Activated CD4-positive, alpha-beta T cell treated with anti-CD3 and anti-CD28 coated beads, Interleukin-10, Interleukin-2, amounts not matched to agents 100 ng/mL and 50 ng/mL, durations not matched to agents 16 hours and 8 hours (primary cell): Measurements from ENCODE around the gene EFHC1.
"Not testable (repeated sequence)": the region's sequence is repeated elsewhere in the genome, so short reads cannot be mapped to it uniquely, and the experiment has no call there.

Source experiments
- DNase-seq: peaks from one replicate; pipeline ENCODE4 v3.0.0-alpha.2; 2020

Gene EFHC1

DNA sequence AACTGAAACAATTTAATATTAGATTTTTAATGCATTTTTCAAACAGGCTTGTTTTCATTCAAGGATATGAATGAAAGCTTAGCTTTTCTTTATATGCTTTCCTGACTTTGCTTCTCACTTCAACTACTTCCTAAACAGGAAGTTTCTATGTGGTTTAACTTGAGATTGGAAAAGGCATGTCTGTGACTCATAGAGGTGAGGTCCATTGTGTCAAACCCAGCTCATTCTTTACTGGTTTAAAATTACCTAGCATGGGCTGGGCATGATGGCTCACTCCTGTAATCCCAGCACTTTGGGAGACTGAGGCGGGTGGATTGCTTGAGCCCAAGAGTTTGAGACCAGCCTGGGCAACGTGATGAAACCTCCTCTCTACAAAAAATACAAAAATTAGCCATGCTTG, 34.4 kb downstream of the EFHC1 start:
- DNase-seq = no peak

DNA sequence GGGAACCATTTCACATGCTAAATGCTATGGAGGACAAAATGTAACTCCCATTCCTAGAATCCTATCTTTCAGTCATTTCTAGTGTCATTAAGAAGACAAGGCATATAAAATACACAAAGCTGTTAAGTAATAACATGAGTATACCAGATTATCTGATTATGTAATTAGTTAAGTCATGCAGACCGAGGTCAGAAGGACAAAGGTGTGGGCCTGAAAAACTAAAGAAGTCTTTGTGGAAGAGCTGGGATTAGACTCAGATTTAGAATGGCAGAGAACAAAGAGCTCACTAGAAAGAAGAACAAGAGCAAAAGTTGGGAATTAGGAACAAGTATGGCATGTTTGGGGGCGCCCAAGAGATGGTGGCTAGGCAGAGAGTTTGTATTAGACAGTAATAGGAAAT, 37.0 kb downstream of the EFHC1 start:
- DNase-seq = no peak

DNA sequence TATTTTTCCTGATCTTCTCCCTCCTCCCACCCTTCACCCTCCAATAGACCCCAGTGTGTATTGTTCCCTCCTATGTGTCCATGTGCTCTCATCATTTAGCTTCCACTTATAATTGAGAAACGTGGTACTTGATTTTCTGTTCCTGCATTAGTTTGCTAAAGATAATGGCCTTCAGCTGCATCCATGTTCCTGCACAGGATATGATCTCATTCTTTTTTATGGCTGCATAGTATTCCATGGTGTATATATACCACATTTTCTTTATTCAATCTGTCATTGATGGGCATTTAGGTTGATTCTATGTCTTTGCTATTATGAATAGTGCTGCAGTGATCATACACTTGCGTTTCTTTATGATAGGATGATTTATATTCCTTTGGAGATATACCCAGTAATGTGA, 41.1 kb downstream of the EFHC1 start:
- not testable (repeated sequence) for DNase-seq

DNA sequence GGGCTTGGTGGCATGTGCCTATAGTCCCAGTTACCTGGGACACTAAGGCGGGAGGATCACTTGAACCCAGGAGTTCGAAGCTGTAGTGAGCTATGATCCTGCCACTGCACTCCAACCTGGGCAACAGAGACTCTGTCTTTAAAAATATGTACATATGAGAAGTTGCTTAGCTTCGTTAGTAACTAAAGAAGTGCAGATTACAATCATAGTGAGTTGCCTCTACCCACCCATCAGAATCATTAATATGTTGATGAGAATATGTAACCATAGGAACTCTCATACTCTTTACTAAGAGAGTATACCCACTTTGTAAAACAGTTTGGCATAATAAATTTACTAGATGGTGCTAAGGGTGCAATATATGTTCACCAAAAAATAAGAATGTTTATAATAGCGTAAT, 54.0 kb downstream of the EFHC1 start:
- DNase-seq = no peak

DNA sequence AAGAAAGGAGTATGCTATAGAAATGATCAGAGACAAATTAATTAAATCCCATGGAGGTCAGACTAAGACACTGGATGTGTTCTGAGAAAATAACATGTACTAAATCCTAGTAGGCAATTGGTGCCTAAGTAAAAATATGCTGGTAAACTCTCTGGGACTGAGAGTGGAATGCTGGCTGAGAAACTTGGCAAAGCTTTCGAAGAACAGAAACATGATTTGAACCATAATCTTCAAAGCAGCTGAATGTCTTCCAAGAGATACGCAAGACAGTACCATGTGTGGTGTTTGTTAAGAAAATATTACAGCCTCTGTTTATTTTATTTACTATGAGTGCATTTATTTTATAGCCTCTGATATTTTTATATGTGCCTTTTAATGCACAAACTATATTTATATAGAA, 55.2 kb downstream of the EFHC1 start:
- no peak for DNase-seq

DNA sequence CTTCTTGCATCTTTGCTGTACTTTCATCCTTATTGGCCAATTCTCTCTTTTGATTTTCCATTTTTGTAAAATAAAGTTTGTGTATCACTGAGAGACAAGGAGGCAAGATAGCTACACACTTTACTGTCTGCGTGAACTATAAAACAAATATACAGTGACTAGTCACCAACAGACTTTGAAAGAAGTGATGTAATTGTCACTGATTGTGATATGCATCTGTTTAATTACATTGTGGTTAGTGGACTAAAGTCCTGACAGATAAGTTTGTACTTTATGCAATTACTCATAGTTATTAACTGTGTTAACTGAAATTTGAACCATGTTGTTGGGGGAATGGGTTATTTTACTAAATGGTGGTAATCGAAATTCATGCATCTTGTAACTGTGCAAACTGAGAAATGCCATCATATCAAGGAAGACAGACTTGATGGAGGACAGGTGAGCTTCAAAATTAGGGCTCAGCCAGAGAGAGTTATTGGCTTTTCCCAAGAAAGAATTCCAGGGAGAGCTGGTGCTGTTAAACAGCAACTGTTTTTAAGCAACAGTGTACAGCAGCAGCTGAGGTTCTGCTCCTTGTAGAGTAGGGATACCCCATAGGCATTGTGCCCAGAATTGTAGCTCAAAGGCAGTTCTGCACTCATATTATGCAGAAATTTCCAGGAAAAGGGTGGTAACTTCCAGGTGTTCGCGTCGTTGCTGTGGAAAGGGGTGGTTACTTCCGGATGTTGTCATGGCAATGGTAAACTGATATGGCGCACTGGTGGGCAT, 62.9 kb downstream of the EFHC1 start:
- no peak for DNase-seq

DNA sequence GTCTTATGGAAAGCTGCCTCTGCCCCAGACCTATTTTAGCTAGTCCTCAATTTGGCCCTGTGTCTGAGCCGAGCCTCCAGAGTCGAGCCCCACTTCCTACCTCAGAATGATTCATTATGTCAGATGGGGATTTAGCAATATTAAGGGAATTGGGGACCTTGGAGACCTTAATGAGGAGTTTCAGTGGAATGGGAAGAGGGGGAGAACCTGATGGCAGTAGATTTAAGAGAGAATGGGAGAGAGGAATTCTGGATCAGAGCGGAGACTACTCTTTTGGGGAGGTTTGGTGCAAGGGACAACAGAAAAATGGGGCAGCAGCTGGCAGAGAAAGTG, 63.5 kb downstream of the EFHC1 start:
- DNase-seq = no peak

DNA sequence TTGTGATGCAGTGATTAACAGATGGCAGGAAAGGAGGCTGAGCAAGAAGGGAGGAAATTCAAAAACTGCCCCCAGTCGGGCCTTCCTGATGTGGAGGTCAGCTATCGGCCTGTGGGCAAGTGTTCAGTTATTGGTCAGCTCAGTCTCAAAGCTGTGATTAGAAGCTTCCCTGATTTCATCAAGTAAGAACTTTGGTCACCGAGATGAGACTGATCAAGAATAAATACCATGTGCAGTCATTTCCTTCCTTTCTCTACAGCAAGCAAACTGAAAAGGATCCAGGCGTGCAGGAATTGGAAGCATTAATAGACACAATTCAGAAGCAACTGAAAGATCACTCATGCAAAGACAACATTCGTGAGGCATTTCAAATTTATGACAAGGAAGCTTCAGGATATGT, 69.7 kb downstream of the EFHC1 start:
- no peak for DNase-seq

DNA sequence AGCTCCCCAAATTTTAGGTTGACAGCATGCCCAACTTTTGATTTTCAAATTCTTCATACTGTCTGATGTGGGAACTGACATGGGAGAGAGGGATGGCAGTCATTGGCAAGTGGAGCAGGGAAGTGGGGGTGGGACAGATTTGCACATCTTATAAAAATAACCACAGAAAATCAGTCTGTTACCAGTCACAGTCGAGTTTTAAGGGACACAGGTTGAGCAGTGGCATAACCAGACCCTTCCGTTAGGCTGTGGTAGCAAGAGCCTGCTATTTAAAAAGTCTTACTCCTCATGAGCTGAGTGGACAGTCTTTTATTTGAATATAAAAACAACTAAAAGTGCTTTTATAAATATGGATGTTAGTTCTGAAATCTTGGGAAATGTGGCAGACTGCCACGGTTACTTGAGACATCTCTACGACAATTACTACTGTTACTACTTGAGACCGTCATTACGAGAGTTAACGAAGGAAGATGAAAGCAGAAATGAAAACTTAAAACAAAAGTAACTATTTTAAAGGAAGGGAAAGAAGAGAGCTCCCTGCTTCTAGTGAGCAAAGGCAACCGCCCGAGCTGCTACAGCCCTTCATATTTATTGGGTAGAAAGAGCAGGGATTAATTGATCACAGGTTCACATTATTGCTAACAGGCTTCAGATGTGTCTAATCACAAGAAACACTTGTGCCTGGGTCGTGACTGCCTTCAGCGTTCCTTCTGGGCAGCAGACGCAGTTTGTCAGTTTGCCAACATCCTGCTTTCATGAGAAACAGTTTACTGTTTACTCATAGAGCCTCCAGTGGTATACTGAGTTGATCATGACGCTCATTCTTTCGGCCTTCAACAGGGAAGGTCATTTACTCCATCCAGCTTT, 71.3 kb downstream of the EFHC1 start:
- no peak for DNase-seq

DNA sequence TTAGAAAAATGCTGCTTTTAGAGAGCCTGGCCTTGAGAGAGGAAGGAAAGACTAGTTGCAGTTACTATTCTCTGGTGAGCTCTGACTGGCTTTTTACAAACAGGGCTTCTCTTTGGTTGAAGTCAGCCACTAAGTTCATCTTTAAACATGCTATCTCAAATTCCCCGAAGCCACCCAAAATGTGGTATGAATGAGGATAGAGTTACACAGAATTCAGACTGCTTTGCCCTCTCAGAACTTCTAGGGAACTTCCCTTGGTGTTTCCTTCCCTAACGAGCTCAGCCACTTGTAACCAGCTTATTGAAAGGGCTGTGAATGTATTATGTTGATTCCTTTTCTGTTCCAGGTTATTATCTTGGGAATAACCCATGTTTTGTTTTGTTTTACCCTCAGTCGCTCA, 73.5 kb downstream of the EFHC1 start:
- DNase-seq = peak; percentile 47

DNA sequence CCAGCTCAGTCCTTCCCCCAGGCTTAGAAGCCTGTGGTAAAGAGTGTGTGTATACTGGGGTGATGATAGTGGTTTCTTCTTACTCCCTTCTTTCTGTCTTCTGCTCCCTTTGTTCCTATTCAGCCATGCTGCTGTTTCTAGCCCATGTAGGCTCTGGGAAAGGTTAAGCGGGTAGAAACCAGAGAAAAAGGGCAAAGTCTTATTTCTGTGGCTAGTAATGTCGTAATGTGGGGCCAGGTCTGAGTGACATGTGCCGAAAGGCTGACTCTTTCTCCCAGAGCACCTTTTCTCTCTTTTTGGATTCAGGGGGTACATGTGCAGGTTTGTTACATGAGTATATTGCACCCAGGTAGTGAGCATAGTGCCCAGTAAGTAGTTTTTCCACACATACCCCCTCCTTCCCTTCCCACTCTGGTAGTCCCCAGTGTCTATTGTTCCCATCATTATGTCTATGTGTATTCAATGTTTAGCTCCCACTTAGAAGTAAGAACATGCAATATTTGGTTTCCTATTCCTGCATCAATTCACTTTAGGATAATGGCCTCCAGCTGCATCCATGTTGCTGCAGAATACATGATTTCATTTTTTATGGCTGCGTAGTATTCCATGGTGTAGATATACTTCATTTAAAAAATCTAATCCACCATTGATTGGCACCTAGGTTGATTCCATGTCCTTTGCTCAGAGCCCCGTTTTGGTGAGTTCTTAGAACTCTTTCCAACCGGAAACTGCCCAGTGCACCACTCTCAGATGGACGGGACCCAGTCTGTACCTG, 74.3 kb downstream of the EFHC1 start:
- no peak for DNase-seq

DNA sequence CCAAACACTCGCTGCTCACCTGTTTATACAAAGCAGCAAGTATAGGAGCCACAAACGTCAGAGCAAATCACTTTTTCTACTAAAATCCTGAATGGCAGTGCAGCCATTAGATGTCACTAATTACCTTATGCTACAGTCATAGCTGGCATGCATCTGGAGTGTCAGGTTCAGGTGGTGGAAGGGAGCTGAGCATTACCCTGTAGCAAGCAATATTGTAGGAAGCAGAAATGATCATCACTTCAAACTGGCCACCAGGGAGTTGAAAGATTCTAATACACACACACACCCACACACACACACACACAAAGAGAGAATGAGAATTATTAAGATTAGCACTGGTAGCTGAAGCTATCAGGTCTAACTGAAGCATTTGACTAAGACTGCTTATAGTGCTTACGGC, 75.8 kb downstream of the EFHC1 start:
- DNase-seq = no peak

DNA sequence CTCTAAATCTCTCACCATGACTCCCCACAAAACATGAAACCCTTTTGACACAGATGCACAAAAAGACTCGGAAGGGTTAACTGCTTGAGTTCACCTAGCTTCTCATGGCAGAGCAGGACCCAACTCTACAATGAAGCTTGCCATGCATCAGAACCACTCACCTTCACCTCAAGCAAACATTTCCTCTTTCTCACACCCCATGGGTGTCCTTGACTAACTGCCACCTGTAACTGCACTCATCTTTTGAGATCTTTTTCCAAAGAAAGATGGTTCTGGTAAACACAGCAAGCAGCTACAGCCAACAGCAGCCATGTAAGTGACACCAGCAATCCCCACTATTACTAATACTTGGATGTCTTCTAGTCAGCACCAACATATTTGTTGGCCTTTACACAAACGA, 76.5 kb downstream of the EFHC1 start:
- DNase-seq = peak; percentile 13

DNA sequence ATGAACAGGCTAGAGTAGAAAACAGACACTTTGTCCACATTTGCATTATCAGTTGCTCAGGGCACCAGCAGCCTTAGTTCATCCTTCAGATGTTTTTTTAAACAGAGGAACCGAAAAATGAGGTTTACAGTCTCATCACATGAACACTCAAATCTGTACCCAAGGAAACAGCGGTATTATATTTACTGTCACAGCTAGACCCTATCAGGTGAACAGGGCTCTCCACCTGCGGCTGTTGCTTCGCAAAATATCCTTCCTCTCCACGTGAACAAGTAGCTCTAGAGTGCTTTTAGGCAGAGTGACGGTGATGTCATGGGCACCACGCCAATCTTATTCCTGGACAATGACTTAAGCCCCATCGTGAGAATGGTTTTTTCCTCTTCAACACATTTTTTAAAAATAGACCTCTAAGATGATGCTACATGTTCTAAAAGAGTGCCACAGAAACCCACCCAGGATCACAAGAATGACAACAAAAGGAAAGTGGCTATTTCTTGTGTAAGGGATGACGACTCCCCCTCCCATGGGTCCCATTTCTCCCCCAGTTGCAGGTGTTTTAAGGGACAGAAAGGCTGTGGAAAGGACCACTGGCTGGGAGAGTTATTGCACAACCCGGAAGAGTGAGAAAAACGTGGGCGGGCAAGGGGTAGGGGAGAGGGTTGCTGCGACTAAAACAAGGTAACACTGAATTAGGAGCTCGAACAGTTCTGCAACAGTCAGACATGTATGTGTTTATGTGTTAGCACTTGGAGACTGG, 77.7 kb downstream of the EFHC1 start:
- DNase-seq = no peak

DNA sequence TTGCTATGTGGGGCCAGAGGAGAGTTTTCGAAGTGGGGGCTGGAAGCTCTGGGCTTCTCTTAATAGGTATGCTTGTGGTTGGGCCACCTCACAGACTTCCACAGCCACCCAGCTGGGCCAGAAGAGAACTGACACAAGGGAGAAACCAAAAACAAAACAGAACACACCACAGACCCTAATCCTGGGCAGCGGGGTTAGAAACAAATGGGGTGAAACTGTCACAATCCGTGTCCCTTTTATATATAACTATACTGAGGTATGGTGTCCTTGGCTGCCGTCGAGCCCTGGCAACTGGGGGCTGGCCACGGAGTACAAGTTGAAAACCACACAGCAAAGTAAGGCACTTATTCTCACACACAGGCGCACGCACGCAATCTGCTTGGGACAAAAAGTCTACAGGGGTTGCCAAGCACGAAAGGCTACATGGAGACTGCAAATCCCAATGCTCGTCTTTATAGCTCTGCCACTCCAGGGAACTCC, 78.4 kb downstream of the EFHC1 start:
- no peak for DNase-seq

DNA sequence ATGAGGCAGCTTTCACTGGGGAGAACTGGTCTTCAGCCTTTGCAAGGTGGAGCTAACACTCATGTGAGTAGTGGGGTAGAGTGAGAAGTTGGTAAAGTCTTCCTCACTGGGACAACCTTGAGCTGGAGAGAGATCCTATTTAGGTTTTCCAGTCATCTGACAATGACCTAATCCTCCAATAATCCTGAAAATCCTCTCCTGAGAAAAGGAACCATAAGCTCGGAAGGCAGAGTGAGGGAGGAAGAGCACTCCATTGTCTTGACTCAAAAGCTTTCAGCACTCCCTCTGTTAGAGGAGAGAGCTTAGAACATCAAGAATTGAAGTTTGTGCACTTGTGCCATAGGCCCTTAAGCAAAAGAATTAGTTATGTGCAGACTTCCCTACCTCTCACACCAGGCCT, 78.9 kb downstream of the EFHC1 start:
- DNase-seq = no peak

DNA sequence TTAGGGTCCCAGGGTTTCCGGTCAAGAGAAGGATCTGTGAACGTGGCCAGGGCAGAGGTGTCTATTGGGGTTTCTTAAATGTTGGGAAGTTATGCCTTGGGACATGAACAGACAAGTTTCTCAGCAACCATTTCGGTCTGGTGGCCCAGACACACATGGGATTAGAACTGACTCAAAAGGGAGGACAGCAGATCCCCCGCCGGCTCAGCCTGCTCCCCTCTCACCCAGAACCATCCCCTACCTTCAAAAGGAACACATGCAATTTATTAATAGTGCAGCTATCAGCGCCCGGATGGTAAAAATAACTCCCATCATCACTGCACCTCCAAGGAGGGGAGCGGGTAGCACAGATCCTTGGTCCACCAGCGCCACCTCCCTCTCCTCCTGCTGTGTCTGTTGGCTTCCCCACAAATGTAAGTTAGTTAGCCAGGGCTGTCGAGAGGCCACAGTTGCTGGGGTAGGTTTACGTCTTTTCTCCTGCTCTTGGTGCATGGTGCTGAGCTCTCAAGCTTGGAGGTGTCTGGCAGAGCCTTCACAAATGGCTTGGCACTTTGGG, 79.6 kb downstream of the EFHC1 start:
- no peak for DNase-seq

DNA sequence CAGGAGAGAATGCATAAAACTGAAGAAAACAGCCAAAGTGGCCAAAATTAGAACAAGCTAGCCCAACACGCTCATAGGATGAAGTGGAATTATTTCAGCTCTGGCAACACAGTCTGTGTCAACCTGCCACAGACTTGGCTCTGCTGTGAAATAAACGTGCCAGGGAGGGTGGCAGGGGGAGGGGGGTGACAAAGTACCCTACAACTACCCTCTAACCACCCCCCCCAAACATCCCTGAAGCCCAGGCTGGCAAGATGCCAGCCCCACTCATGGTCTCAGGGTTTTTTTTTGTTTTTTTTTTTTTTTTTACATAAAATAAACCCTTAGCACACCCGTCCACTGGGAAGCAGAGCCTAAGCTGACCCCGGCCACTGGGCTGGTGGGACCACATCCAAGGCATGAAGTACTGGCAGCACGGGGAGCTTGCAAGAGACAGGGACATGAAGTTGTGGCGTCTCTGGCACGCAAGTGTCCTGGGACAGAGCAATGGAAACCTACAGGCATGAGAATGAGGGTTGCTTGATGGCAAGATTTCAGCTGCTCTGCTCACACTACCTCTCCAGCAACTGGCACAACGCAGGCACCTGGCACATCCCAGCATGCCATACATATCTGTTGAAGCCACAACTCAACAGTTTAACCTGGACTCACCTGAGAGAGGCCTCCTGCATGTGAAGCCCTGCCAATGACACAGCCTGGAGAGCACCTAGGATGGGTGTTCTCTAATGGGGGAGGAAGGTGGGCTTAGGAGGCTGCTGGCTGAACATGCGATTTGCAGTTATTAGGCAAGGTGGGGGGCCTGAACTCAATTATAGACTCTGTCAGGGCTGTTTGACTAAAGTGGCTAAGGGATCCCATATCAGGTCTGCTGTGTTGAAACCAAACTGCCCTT, 80.3 kb downstream of the EFHC1 start:
- no peak for DNase-seq

DNA sequence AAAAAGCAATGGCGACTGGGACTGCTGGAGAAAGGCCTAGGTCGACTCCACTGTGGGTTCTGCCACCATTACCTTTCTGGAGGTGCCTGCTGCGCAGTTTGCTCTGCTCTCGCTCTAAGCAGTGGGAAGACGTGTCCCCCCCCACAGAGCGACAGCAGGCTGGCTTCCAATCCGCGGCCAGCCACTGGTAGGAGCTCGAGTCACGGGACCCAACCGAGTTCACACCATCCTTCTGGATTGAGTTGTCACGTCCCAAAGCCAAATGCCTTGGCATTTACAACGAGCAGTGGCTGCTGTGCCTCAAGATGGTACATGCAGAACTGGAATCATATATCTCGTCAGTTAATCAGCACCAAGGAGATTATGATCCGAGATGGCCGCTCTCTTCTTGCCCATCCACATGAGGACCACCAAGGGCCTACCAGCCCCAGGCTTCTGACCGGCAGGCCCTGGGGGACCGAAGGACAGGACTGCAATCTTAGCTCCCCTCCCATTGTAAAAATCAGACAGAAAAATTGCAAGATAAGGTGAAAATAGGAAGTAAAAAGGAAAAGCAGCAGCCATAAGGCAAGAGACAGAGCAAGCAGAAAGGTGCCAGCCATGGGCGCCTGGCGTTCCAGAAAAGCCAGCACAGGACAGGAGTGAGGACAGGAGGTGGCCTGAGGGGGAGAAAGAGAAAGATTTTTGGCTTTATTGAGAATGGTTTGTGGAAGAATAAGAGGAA, 82.3 kb downstream of the EFHC1 start:
- no peak for DNase-seq

DNA sequence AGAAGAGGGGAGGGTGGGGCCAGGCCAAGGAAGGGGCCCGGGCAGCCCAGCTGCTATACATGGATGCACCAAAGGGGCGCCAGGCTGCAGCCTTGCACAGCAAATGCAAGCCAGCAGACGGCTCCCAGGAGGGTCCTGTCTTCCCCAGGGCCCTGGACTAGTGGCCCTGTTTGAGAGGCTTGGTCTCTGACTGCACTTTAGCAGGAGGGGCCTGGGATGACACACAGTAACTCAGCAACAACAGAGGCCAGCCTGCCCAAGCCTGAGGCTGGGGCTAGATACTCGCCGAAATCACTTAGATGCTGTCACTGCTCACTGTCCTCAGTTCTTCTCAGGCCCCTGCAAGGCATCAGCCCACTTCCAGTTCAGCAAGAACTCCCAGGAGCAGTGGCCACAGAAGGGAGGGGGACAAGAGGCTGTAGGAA, 83.2 kb downstream of the EFHC1 start:
- DNase-seq = no peak
